Activated CD4-positive, alpha-beta T cell treated with anti-CD3 and anti-CD28 coated beads for 1 hour (primary cell): ENCODE measurements around the gene MSL1.
A peak's percentile ranks its signal among the peaks of the same experiment; 100 is the strongest.

ENCODE experiments used
- DNase-seq: peaks from one replicate; pipeline ENCODE4 v3.0.0-alpha.2; 2020

The MSL1 gene, protein sequence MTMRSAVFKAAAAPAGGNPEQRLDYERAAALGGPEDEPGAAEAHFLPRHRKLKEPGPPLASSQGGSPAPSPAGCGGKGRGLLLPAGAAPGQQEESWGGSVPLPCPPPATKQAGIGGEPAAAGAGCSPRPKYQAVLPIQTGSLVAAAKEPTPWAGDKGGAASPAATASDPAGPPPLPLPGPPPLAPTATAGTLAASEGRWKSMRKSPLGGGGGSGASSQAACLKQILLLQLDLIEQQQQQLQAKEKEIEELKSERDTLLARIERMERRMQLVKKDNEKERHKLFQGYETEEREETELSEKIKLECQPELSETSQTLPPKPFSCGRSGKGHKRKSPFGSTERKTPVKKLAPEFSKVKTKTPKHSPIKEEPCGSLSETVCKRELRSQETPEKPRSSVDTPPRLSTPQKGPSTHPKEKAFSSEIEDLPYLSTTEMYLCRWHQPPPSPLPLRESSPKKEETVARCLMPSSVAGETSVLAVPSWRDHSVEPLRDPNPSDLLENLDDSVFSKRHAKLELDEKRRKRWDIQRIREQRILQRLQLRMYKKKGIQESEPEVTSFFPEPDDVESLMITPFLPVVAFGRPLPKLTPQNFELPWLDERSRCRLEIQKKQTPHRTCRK

DNA sequence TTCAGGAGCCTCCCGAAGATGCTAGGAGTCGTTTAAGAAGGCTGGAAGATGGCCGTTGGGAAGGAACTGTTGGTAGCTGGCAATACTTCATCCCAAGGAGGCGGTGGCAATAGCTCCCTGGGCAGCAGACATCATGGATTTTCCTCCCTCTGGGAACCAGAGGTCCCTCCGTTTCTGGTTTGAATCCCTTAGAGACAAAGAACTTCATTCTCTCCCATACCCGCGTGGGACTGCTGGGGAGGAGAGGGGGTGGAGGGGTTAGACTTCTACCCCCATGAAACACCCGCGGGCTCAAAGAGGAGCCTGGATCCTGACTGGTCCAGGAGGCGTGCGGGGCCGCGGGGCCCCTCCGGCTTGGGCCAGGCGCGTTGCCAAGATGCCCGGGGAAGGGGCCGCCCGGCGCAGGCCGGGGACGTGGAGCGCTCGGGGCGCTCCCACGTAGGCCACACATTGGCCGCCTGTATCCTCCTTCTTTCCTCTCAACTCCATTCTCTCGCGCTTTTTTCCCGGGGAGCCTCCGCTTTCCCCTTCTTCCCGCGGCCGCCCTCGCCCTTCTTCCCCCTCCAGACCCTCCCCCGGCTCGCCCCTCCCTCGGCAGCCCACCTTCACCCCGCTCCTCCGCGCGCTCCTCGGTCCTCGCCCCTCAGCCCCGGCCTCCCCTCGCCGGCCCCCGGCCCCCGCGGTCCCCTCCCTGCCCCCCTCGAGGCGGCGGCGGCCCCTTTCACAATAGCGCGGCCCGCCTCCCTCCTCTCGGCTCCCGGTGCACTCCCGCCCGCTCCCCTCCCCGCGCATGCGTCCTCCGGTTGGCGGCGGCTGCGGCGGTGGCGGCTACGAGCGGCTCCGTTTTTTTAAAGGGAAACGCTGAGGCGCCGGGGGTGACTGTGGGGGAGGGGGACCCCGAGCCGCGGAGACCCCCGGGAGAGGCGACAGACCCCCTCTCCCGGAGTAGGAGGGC is at the start of gene MSL1:
TSS of gene MSL1 (plus strand) at position 791 of the 955 bp plus-strand sequence. CDS start 642 bp downstream, outside the sequence.
- DNase-seq = peak; percentile 77

DNA sequence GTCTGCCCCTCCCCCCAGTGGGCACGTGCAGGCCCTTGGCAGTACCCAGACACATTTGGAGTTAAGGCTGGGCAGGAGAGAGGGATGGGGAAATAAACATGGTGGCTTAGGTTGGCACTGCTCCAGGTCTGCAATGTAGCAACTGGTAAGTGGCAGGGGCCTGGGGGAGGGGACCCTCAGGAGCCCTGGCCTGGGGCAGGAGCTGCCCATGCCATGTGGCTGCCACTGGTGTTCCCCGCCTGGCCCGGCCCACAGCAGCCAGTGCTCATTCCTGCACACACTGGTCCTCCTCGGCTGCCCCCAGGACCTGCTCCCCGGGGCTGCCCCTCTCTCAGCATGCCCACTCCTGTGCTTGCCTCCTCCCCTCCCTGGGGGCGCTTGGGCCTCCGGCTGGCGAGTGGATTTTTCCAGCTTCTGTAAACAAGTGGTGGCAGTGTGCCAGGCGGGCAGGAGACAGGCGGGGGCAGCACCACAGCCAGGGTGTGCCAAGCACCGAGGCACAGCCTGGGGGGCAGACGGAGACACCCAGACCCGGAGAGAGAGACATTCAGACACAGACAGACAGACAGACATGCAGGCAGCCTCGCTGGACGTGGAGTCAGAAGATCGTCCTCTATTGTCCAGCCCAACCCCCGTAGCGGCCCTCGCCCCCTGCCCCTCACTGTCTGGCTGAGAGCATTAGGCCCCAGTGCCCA is 49.6 kb upstream of the MSL1 start:
- no peak for DNase-seq

- no peak for DNase-seq
Observed at GRCh38 chr17:40072735-40073346, 48.9 kb upstream of the MSL1 start.

- DNase-seq = no peak
Observed at GRCh38 chr17:40073454-40074174, 48.2 kb upstream of the MSL1 start.

DNA sequence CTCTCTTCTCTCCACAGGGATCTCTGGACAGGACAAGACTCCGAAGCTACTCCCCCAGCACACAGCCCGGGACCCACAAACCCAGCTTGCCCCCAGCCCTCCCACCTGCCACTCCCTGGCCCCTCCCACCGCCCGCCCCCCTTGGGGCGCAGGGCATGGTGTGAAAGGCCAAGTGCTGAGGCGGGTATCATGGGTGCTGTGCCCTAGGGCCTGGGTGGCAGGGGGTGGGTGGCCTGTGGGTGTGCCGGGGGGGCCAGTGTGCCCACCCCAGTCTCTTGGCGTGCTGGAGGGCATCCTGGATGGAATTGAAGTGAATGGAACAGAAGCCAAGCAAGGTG is 47.6 kb upstream of the MSL1 start:
- DNase-seq = no peak

- DNase-seq = no peak
Observed at GRCh38 chr17:40074871-40075200, 46.9 kb upstream of the MSL1 start.

DNA sequence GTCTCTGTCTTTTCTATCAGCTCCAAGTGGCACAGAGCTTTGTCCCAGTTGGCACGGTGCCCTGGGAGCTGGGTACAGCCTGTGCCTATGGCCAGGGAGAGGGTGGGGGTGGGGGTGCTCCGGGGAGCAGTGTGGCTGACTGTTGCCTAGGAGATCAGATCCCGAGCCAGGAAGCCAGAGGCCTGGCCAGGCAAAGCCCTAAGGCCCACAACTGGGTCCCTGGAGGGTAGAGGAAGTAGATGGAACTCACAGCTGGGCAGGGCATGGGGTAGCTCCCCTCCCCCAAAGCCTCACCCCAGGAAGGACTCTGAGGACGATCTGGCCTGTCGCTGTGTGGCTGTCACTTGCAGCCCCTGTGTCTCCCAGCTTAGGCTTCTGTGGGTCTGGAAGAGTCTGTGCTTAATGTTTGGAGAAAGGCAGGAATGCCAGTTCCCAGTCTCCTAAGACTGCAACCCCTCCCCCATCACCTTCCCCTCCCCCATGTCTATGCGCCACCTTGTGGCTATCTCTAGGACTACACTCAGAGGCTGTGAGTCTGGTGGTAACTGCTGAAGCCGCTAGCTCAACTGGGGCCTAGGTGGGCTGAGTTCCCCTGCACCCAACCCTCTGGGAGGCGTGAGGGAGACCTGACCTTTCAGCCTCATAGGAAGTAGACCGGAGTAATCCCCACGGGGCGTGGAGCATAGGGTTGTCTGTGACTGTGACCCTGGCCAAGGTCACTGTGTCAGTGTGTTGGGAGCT is 46.4 kb upstream of the MSL1 start:
- DNase-seq = peak; percentile 51

DNA sequence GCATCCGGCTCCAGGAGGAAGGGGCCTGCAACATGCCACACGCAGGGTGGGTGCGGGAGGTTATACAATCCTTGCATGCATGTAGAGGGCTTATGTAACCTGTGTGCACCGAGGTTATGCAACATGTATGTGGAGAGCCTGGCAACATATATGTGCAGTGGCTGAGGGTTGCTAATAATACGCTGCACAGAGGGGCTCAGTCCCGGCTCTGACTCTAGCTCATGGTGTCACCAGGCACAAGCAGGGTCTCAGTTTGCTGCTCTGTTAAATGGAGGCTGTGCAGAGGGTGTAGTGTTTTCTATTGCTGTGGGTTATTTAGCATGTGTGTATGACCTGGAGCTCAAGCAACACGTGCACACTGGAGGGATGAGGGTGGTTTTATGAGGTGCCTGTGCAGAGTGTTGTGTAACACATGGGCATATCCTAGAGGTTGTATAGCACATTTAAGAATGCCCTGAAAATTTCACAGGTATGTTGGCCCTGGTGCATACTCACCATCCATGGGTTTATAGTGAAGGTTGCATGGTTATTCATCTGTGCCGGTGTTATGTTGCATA is 45.8 kb upstream of the MSL1 start:
- no peak for DNase-seq

- no peak for DNase-seq
Observed at GRCh38 chr17:40076591-40076990, 45.2 kb upstream of the MSL1 start.

GRCh38 chr17:40079545-40079944 is 42.2 kb upstream of the MSL1 start:
- no peak for DNase-seq

GRCh38 chr17:40084477-40084876 is 37.3 kb upstream of the MSL1 start:
- no peak for DNase-seq

DNA sequence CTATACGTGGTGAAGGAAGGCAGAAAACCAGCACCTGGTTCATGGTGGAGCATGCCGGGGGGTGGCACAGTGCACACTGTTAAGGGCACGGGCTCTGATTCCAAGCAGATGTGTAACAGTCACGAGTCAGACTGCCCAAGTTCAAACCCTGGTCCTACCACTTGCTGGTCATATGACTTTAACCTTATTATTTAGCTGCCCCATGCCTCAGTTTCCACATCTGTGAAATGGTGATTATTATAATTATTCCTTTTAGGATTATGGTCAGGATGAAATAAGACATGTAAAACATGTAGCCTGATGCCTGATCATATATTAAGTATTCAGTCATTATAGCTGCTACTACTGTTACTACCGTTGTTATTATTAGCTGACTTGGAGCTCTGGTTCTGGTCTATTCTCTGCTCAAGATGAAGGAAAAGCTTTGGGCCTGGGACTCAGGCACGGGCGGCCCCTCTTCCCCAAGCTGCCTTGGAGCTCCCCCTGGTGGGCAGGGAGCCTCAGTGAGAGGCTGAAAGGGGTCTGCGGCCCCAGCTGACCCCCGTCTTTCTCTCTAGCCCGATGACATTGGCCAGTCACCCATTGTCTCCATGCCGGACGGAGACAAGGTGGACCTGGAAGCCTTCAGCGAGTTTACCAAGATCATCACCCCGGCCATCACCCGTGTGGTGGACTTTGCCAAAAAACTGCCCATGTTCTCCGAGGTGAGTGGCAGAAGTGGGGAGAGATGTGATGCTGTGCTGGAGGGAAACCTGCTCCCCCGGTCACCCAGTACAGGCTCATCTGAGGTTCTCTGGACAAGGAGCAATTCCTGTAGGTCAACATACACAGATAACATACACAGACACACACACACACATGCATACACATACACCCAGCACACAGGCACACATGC is 35.4 kb upstream of the MSL1 start:
- DNase-seq = peak; percentile 45

- no peak for DNase-seq
Observed at GRCh38 chr17:40087049-40087794, 34.5 kb upstream of the MSL1 start.

DNA sequence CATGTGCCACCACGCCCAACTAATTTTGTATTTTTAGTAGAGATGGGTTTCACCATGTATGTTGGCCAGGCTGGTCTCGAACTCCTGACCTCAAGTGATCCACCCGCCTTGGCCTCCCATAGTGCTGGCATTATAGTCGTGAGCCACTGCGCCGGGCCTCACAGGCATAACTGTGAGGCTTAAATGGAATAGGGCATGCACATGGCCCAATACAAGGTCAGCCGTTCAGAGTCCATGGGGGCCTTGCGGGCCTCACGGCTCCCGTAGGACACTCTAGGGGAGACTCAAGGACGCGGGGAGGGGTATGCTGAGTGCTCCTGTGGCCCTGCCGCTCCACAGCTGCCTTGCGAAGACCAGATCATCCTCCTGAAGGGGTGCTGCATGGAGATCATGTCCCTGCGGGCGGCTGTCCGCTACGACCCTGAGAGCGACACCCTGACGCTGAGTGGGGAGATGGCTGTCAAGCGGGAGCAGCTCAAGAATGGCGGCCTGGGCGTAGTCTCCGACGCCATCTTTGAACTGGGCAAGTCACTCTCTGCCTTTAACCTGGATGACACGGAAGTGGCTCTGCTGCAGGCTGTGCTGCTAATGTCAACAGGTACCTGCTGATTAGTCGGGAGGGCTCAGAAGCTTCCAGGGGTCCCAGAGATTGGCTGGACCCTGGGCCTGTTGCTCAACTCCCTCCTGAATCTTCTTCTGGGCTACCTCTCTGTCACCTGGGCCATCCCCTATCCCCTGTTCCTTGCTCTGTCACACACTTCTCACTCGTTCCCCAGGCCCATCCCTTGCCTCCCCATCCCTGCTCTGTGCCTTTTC is 33.7 kb upstream of the MSL1 start:
- DNase-seq = no peak

DNA sequence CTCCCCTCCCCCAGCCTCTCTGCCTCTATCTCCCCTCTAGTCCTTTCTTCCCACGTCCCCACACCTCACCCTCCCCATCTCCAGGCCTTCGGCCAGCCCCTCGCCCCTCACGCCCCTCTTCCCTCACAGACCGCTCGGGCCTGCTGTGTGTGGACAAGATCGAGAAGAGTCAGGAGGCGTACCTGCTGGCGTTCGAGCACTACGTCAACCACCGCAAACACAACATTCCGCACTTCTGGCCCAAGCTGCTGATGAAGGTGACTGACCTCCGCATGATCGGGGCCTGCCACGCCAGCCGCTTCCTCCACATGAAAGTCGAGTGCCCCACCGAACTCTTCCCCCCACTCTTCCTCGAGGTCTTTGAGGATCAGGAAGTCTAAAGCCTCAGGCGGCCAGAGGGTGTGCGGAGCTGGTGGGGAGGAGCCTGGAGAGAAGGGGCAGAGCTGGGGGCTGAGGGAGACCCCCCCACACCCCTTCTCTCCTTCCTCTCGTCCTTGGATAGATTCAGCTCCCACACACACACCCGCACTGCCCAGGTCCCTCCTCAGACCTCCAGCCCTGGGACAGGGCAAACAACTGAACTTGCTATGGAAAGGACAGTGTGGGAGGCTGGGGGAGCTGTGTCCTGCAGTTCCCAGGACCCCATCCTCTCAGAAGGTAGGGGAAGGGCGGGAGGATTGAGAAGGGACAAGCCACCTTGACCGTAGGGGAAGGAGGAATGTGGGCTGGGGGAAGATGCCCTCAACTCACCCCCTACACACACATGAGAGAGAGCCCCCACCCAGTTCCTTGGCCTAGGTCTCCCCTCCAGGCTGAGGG is 32.5 kb upstream of the MSL1 start:
- DNase-seq = no peak

- no peak for DNase-seq
Observed at GRCh38 chr17:40090237-40091119, 31.3 kb upstream of the MSL1 start.
